ENCODE data around the gene CACNA1B.

CACNA1B gene

GRCh38 chr9:138098908-138099791 lies 221.6 kb downstream of the CACNA1B start:
- Histone ChIP-seq H3K4me1 (ENCODE audit: control insufficient read depth, insufficient read depth, low read length) (no peaks in the 10 kb centered on the region), H3K27me3 (ENCODE audit: control insufficient read depth, insufficient read depth, low read length) (no peaks in the 10 kb centered on the region), H3K36me3 (ENCODE audit: control insufficient read depth, insufficient read depth, low read length) (no peaks in the 10 kb centered on the region), H3K9me3 (ENCODE audit: control insufficient read depth, insufficient read depth, low read length) (peaks cover 10% of the 10 kb centered on the region; the same call in 1 of the 2 replicates), H3K9ac (ENCODE audit: low read depth, low read length) (no peak overlapping the region), H3K27ac (ENCODE audit: low read depth, low read length) (no peak overlapping the region), H3K4me3 (ENCODE audit: low read depth, low read length) (no peak overlapping the region)

GRCh38 chr9:138099803-138100598 lies 222.4 kb downstream of the CACNA1B start:
- Histone ChIP-seq H3K9me3 (ENCODE audit: control insufficient read depth, insufficient read depth, low read length) (peaks cover 4% of the 10 kb centered on the region; the same call in 1 of the 2 replicates), H3K36me3 (ENCODE audit: control insufficient read depth, insufficient read depth, low read length) (no peaks in the 10 kb centered on the region), H3K9ac (ENCODE audit: low read depth, low read length) (no peak overlapping the region), H3K27ac (ENCODE audit: low read depth, low read length) (no peak overlapping the region), H3K4me3 (ENCODE audit: low read depth, low read length) (no peak overlapping the region), H3K4me1 (ENCODE audit: control insufficient read depth, insufficient read depth, low read length) (no peaks in the 10 kb centered on the region), H3K27me3 (ENCODE audit: control insufficient read depth, insufficient read depth, low read length) (no peaks in the 10 kb centered on the region)

GRCh38 chr9:138100711-138101350 lies 223.2 kb downstream of the CACNA1B start:
- Histone ChIP-seq H3K4me1 (ENCODE audit: control insufficient read depth, insufficient read depth, low read length) (no peaks in the 10 kb centered on the region), H3K27me3 (ENCODE audit: control insufficient read depth, insufficient read depth, low read length) (no peaks in the 10 kb centered on the region), H3K9ac (ENCODE audit: low read depth, low read length) (no peak overlapping the region), H3K9me3 (ENCODE audit: control insufficient read depth, insufficient read depth, low read length) (0 out of 2 replicates have a peak, but pooled peaks cover under 1% of the 10 kb centered on the region), H3K27ac (ENCODE audit: low read depth, low read length) (no peak overlapping the region), H3K36me3 (ENCODE audit: control insufficient read depth, insufficient read depth, low read length) (no peaks in the 10 kb centered on the region), H3K4me3 (ENCODE audit: low read depth, low read length) (no peak overlapping the region)

- Histone ChIP-seq H3K4me1 (ENCODE audit: control insufficient read depth, insufficient read depth, low read length) (no peaks in the 10 kb centered on the region), H3K27me3 (ENCODE audit: control insufficient read depth, insufficient read depth, low read length) (no peaks in the 10 kb centered on the region), H3K27ac (ENCODE audit: low read depth, low read length) (no peak overlapping the region), H3K36me3 (ENCODE audit: control insufficient read depth, insufficient read depth, low read length) (no peaks in the 10 kb centered on the region), H3K4me3 (ENCODE audit: low read depth, low read length) (no peak overlapping the region), H3K9ac (ENCODE audit: low read depth, low read length) (no peak overlapping the region), H3K9me3 (ENCODE audit: control insufficient read depth, insufficient read depth, low read length) (0 out of 2 replicates have a peak, but pooled peaks cover 3% of the 10 kb centered on the region)
Measured at GRCh38 chr9:138101444-138102234, 224.1 kb downstream of the CACNA1B start.

- Histone ChIP-seq H3K27ac (ENCODE audit: low read depth, low read length) (no peak overlapping the region), H3K9me3 (ENCODE audit: control insufficient read depth, insufficient read depth, low read length) (peaks cover 8% of the 10 kb centered on the region; the same call in 1 of the 2 replicates), H3K9ac (ENCODE audit: low read depth, low read length) (no peak overlapping the region), H3K4me3 (ENCODE audit: low read depth, low read length) (no peak overlapping the region), H3K4me1 (ENCODE audit: control insufficient read depth, insufficient read depth, low read length) (no peaks in the 10 kb centered on the region), H3K27me3 (ENCODE audit: control insufficient read depth, insufficient read depth, low read length) (no peaks in the 10 kb centered on the region), H3K36me3 (ENCODE audit: control insufficient read depth, insufficient read depth, low read length) (no peaks in the 10 kb centered on the region)
Measured at GRCh38 chr9:138102246-138103051, 224.9 kb downstream of the CACNA1B start.

GRCh38 chr9:138103111-138103848 lies 225.7 kb downstream of the CACNA1B start:
- Histone ChIP-seq H3K36me3 (ENCODE audit: control insufficient read depth, insufficient read depth, low read length) (no peaks in the 10 kb centered on the region), H3K27ac (ENCODE audit: low read depth, low read length) (no peak overlapping the region), H3K27me3 (ENCODE audit: control insufficient read depth, insufficient read depth, low read length) (no peaks in the 10 kb centered on the region), H3K4me1 (ENCODE audit: control insufficient read depth, insufficient read depth, low read length) (no peaks in the 10 kb centered on the region), H3K4me3 (ENCODE audit: low read depth, low read length) (no peak overlapping the region), H3K9me3 (ENCODE audit: control insufficient read depth, insufficient read depth, low read length) (peaks cover 10% of the 10 kb centered on the region; the same call in 1 of the 2 replicates), H3K9ac (ENCODE audit: low read depth, low read length) (no peak overlapping the region)

GRCh38 chr9:138103849-138104206 lies 226.2 kb downstream of the CACNA1B start:
- no peaks in the 10 kb centered on the region for H3K36me3 ChIP-seq (ENCODE audit: control insufficient read depth, insufficient read depth, low read length)
- H3K27me3 ChIP-seq (ENCODE audit: control insufficient read depth, insufficient read depth, low read length), result no peaks in the 10 kb centered on the region
- H3K27ac ChIP-seq (ENCODE audit: low read depth, low read length), result no peak overlapping the region
- peaks cover 11% of the 10 kb centered on the region; the same call in 1 of the 2 replicates for H3K9me3 ChIP-seq (ENCODE audit: control insufficient read depth, insufficient read depth, low read length)
- no peaks in the 10 kb centered on the region for H3K4me1 ChIP-seq (ENCODE audit: control insufficient read depth, insufficient read depth, low read length)
- H3K4me3 ChIP-seq (ENCODE audit: low read depth, low read length), result no peak overlapping the region
- H3K9ac ChIP-seq (ENCODE audit: low read depth, low read length), result no peak overlapping the region

- Histone ChIP-seq H3K36me3 (ENCODE audit: control insufficient read depth, insufficient read depth, low read length) (no peaks in the 10 kb centered on the region), H3K9me3 (ENCODE audit: control insufficient read depth, insufficient read depth, low read length) (peaks cover 17% of the 10 kb centered on the region; the same call in 1 of the 2 replicates), H3K4me3 (ENCODE audit: low read depth, low read length) (no peak overlapping the region), H3K9ac (ENCODE audit: low read depth, low read length) (no peak overlapping the region), H3K27me3 (ENCODE audit: control insufficient read depth, insufficient read depth, low read length) (no peaks in the 10 kb centered on the region), H3K4me1 (ENCODE audit: control insufficient read depth, insufficient read depth, low read length) (no peaks in the 10 kb centered on the region), H3K27ac (ENCODE audit: low read depth, low read length) (no peak overlapping the region)
Measured at GRCh38 chr9:138104251-138105122, 226.9 kb downstream of the CACNA1B start.

- Histone ChIP-seq H3K9me3 (ENCODE audit: control insufficient read depth, insufficient read depth, low read length) (peaks cover 21% of the 10 kb centered on the region; the same call in 1 of the 2 replicates), H3K4me3 (ENCODE audit: low read depth, low read length) (no peak overlapping the region), H3K27ac (ENCODE audit: low read depth, low read length) (no peak overlapping the region), H3K27me3 (ENCODE audit: control insufficient read depth, insufficient read depth, low read length) (no peaks in the 10 kb centered on the region), H3K4me1 (ENCODE audit: control insufficient read depth, insufficient read depth, low read length) (no peaks in the 10 kb centered on the region), H3K9ac (ENCODE audit: low read depth, low read length) (no peak overlapping the region), H3K36me3 (ENCODE audit: control insufficient read depth, insufficient read depth, low read length) (no peaks in the 10 kb centered on the region)
Measured at GRCh38 chr9:138105123-138105415, 227.5 kb downstream of the CACNA1B start.
